HTR-8/SVneo (cell line): ENCODE results near the gene TANGO2.

Experiments used
- DNase-seq: peaks from one replicate; pipeline ENCODE4 v3.0.0; 2011; ENCODE audit warnings: low spot score, mixed read lengths; ENCODE audit not compliant: insufficient read length
- FAIRE-seq: peaks from 2 replicates; lab custom pipeline; 2011; peaks lifted over from hg19 to GRCh38; lab: Jason Lieb, UNC

Gene TANGO2, protein sequence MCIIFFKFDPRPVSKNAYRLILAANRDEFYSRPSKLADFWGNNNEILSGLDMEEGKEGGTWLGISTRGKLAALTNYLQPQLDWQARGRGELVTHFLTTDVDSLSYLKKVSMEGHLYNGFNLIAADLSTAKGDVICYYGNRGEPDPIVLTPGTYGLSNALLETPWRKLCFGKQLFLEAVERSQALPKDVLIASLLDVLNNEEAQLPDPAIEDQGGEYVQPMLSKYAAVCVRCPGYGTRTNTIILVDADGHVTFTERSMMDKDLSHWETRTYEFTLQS

DNA sequence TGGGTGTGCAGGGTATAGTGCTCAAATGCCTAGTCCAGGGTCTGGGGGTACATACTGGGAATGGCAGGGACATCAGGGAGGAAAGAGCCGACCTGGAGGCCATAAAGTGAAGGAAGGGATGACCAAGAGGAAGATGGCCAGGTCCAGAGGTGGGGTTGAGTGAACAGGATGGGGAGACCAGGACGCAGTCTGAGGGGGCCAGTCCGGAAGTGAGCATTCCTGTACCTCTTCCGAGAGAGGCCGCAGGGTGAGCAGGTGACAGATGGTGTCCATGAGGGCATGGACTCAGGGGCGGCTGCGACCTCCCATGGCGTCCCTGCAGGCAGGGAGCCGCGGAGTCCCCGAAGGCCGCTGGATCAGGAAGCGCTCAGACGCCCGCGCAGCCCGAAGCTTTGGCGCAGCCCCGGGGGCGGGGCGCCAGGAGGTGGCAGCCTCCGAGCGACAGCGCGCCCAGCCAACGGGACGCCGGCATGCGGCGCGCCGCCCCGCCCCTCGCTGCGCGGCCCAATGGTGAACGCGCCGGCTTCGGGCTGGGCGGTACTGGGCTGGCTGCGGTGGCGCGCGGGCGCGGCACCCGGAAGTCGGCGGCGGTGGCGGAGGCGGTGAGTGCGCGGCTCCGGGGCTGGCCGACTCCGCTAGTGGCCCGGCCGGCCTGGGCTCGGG, at the start of gene TANGO2:
Gene TANGO2 (plus strand): TSS at position 578 of the 663 bp plus-strand sequence. CDS start 15,689 bp downstream, outside the sequence.
- FAIRE-seq (peak; percentile 94), DNase-seq (peak; percentile 92)

DNA sequence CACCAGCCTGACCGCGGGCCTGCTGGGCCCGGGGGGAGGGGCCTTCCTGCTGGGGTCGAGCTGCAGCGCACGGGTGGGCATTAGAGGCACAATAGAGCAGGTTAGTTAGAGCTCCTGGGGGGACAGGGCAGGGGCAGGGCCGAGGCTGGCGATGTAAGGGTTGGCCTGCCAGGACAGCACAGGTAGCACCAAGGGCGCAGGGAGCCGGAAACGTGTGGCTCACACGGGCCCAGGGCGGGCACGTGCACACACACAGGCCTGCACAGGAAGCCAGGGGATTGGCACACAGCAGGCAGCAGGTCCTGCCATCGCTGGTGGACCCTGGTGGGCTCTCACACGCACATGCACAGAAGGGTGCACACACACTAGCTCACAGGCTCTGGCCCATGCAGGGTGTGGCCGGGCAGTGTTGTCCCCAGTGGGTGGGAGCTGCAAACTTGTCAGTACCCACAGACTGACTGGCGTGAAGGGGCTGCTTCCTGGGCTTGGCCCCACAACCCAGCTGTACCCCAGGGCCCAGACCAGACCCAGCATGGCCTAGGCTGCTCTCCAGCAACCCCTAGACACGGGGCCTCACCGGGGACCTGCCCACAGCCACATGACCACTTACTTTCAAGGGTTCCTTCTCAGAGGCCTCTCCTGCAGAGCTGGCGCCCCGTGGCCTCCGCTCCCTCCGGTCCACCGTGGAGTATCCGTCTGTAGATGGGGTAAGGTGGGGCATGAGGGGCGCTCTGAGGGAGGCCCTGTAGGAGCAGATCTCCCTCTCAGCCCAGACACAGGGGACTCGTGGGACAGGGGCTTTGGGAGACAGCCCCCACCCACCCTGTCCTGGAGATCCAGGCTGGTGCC, 49.4 kb upstream of the TANGO2 start:
- no peak for DNase-seq
- no peak for FAIRE-seq

DNA sequence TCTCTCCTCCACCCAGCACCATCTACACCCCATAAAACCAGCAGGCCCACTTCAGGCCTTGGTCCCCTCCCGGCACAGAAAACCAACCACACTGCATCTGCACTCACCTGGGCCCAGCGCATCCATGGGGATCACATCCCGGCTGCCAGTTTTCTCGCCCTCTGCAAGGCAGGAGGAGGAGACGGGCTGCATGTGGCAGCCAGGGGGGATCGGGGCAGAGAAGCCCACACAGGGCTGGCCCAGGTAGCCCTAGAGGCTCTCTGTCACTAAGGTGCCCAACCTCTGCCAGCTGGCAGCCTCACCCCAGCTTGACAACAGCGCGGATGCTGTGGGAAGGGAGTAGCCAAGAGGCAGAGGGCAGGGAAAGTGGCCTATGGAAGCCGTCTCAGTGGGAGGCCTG, 48.7 kb upstream of the TANGO2 start:
- DNase-seq: no peak
- no peak for FAIRE-seq

DNA sequence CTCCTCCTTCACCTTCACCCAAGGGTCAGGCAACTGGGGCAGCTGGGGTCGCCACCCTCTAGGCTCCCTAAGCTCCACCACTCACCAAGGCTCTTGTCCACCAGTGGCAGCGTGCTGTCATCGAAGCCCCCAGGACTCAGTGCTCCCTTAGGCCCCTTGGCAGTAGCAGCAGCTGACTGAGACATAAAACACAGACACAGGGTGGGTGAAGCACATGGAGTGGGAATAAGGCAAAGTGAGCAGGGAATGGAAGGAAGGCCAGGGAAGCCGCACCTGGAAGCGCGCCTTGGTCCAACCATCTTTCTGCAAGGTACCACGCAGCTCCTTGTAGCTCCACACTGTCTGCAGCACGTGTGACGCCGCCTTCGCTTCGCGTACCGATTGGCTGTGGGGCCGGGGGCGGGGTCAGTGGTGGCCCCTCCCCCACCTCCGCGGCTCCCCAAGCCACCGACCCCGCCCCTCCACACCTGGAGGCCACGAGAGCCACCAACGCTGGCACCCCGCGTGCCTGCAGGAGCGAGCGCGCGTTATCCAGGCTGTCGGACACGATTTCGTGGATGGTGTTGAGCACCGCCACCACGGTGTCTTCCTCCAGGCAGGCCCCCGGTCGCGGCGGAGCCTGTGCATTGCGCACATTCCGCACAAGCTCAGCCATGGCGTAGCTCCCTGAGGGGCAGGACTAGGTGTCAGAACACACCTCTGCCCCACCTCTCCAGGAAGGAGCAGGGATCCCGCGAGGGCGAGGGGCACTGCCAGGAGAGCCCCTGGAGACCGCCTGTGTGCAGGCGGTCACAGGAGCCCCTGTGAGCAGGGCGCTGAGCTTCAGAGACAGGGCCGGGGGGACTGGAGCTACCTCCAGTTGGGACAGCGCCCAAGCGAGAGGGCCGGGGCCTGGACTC, 48.0 kb upstream of the TANGO2 start:
- FAIRE-seq (no peak), DNase-seq (no peak)

DNA sequence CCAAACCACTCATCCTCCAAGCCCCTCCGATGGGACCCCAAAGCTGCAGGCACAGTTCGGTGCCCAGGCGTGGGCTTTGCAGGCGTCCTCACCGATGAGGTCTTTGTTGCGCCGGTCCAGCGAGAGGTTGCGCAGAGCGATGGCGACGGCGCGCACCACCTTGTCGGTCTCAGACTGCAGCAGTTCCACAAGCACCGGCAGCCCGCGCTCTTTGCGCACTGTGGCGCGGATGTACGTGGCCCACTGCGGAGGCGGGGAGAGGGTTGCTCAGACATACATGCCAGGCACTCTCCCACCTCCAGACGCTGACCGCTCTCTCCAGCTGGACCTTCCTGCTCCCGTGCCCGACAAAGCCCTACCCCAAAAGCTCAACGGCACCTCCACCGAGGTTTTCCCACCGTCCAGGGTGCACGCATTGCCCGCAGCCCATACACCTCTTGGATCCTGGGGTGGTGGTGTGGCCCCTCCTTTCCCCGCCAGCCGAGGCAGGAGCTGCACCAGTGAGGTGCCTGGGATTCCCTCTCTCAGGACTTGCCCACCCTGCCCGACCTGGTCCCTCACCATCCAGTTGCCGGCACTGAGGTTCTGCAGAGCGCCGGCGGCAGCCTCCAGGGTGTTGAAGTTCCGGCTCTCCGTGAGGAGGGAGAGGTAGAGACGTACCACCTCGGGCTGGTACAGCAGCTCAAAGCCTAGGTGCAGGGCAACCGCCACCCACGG, 47.2 kb upstream of the TANGO2 start:
- DNase-seq (no peak), FAIRE-seq (no peak)

DNA sequence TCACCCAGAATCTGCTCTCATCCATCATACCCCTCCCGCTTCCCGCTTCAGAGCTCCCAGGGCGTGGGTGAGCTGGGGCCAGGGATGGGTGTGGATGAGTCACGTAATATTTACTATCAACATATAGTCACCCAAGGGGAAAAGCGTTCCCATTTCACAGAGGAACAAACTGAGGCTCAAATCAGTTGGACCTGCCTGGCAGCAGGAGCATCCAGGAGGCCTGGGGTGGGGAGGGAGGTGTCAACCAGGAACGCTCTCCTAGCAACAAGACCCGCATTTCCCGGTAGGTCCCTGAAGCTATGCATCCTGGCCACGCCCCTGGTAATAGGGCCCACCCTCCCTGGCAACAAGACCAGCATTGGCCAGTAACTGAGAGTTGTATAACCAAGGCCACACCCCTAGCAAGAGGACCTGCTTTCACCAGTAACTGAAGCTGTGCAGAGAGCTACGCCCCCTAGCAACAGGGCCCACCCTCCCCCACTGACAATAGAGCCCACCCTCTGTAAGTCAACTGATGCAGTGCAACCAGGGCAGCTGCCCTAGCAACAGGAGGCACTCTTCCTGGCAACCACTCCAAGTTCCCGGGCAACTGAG, 46.5 kb upstream of the TANGO2 start:
- peak; percentile 35 for DNase-seq
- peak; percentile 33 for FAIRE-seq

DNA sequence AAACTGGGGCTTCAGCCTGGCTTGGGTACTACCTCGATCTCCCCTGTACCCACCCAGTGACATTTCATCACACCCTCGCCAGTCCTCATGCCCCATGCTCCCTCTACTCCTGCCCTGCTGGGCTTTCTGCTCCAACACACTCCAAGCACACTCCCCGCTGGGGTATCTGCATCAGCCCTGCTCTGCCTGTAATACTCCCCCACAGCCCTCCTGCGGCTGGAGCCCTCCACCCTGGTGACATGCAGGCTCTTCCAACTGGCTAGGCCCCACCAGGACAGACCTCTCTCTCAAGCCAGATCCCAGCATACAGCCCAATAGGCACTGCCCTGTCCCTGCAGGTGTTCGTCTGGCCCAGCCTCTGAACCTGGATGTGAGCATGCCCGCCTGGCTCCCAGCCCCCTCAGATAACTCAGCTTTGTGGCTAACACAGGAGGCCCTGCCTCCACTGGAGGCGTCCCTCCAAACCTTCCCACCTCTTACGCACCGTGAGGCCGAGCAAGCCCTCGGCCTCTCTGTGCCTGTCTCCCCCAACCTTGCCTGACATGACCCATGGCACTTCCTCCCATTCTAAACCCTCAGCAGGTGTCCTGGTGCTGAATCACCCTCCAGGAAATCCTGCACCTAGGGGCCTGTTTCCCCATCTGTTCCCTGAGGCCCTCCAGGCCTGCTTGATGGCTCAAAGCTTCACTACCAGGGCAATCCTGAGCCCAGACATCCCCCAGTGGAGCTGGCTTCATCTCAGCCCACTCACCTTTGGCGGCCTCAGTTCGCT, 45.8 kb upstream of the TANGO2 start:
- FAIRE-seq (no peak), DNase-seq (no peak)

DNA sequence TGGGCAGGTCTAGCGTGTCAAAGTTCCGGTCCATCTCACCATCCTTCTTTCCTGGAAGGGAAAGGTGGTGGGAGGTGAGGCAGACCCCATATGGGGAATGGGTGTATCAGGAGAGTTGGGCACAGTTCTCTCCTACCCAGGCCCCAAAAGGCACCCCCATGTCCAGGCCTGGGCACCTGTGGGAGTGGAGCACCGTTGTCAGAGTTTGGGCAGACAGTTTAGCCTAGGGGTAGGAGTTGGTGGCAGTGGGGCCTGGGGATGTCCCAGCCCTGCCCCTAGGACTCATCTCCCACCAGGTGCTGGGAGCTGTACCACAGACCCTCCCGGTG, 45.2 kb upstream of the TANGO2 start:
- FAIRE-seq: no peak
- no peak for DNase-seq

DNA sequence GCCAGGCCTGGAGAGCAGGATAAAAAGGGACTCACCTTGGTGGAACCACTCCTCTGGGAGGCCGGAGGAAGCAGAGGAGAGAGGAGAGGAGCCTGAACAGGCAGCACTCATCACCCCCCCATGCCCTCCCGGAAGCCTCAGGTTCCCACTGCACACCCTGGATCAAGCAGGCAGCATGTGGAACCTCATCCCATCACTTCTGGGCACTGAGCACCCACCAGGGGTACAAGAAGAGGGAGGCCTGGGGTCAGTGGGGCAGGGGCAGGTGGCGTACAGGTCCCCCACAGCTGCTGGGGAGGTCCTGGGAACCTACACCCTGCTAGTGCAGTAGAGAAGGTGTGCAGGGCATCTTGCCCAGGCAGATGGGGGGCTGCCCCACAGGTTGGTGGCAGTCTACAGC, 44.2 kb upstream of the TANGO2 start:
- DNase-seq (no peak), FAIRE-seq (no peak)

DNA sequence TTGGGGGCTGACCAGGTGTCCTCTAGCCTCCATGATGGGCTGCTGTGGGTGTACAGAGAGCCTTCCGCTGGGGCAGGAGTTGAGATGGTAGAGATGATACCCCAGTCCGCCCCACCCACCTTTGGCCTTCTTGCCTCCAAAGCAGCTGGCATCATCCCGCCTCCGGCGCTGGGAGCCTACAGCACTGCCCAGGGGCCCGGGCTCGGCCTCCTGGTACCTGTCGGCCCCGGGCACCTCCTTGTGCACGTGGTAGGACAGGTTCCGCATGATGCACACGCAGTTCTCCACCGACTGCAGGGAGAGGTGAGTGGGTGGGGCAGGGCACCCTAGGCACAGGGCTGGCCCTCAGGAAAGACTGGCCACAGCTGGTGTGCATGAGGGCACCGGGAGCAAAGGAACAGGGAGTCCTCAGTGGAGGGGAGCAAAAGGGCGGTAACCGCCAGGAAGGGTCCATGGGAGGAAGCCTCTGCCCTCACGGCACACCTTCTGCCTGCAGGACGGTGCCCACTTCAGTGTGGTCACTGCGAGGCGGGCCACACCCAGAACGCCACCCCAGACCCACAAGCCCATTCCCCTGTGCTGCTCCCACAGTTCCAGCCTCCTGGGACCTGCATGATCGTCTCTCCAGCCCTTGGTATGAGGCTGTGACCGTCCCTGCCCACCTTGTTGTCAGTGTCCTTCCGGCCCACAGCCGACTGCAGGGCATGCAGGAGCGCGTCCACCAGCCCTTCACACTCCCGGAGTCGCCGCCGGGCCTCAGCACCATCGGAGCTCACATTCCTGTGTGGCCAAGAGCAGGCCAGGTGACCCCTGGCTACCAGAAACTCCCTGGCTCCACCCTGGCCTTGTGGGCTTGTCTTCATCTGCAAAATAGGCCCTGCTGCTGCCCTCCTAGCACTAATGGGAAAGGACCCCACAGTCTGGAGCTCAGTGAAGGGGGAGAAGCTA, 43.3 kb upstream of the TANGO2 start:
- FAIRE-seq (no peak), DNase-seq (no peak)

DNA sequence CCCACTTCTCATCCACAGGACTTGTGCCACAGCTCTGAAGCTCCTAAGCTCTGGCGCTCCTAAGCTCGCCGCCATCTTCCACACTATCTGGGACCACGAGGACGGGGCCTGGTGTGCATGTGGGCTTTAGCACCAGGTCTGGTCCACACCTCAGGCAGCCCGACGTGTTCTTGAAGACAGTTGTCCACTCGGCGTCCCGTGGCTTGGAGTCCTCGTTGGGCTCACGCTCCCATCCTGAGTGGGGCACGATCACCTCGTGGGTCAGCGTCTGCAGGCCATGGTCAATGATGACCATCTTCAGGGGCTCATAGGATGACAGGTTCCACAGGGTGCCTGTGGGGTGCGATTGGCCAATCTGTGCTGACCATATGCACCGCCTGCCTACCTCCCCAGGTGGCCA, 42.2 kb upstream of the TANGO2 start:
- FAIRE-seq: no peak
- no peak for DNase-seq

DNA sequence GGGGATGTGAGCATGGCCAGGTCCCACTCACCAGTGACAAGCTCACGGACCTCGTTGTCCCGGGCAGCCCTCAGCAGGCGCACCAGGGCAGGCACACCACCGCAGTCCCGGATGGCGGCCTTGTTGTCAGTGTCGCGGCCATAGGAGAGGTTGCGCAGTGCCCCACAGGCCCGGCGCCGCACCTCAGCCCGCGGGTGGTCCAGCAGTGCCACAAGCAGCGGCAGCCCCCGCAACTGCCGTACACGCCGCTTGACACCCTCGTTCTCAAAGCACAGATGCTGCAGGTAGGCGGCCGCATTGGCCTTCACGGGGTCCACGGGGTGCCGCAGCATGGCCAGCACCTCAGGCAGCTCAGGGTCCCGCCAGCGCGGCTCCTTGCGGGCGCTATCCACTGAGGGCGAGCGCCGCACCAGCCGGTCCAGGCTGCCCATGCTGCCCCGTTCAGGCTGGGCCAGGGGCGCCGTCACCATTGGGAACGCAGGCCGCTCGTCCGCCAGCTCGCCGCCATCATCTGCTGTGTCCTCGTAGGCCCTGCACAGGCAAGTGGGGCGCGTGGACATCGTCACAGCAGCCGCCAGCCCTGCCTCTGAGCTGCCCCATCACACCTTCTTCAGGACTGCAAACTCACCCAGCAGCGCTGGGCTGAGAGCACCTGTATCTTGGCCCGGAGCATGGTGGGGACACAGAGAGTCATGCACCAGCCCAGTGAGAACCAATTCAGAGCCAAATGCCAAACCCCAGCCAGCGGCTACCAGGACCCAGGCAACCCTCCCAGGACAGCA, 41.0 kb upstream of the TANGO2 start:
- DNase-seq (no peak), FAIRE-seq (no peak)

DNA sequence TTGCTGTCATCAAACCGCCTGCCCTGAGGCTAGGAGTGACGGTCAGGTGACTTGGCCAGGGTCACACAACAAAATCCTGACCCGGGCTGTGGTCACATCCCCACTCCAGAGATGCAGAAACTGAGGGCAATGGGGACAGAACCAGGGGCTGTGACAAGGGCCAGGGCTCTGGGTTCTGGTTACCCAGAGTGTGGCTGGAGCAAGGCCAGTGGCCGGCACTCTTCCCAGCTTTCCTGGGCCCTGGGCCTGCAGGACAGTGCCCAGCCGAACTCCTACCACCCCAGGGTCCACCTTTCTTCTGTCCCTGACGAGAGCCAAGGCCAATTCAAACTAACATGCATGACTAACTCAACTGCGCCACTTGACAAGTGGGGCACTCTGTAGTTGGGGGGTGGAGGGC, 40.1 kb upstream of the TANGO2 start:
- no peak for DNase-seq
- no peak for FAIRE-seq

DNA sequence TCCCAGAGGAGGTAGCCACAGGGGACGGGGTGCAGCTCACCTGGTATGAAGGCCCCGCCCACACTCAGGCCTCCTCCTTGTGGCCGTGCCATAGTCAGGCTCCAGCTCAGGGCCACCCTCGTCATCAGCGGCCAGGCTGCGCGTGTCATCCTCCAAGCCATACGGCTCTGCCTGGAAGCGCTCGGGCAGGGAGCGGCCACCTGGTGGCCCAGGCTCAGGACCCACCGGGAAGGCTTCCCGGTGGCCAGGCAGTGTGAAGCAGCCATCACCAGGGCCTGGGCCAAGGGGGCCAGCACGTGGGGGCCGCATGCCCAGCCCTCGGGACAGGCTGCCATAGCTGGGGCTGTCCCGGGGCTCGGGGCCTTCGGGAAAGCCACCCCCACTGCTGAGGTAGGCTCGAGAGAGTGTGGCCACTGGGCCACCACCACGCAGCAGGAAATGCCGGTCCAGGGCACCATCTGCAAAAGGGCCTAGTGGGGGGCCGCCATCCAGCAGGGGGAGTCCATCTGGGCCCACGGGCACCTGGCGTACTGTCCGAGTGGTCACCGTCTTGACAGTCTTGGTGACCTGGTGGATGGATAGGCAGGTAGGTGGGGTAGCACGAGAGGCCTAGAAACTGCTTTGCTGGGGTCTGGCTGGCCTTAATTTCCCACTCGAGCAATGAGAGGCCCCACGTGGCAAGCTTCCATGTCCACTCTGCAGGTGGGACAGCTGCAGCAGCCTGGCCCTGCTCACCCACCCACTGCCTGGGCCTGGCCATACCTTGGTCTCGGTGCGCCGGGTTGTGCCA, 39.5 kb upstream of the TANGO2 start:
- DNase-seq (no peak), FAIRE-seq (no peak)

DNA sequence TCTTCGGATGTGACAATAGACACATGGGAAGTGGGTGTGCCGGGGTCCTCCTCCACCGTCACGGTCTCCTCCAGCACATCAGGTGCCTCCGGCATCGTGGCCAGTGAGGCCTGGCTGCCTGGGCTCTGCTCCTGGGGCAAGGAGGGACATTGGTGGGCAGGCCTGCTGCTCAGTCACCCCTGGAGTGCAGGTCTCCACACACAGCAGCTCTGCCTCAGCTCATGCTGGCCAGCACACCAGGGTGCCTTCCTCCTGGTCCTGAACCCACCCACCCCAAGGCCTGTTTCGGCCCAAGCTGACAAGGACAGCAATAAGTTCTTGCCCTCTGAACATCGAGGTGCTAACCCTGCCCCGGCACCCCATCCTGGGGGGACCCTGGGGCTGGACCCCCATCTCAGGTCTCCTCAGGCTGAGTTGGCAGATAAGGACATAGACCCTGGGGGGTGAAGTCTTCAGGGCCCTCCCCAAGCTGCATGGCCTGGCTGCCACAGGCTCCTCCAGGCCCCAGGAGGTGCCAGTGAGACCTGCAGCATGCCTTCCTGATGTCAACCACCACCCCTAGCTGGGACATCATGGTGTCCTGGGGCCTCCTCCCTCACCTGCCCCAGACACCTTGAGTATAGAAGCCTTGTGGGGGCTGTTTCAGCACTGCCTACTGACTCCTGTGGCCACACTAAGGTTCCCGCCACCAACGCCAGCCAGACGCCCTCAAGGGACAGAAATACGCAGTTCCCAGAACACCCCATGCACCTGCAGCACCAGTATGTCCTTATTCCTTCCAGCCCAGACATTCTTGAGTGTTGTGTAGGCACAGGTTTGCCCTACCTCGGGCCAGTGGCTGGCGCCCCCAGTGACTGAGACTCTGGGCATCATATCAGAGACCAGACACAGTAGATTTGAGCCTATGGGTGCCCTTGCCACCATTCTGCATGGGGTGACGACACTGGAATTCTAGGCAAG, 38.7 kb upstream of the TANGO2 start:
- FAIRE-seq: no peak
- DNase-seq: no peak
